Measurements from ENCODE around the gene LSM10.

Gene LSM10

DNA sequence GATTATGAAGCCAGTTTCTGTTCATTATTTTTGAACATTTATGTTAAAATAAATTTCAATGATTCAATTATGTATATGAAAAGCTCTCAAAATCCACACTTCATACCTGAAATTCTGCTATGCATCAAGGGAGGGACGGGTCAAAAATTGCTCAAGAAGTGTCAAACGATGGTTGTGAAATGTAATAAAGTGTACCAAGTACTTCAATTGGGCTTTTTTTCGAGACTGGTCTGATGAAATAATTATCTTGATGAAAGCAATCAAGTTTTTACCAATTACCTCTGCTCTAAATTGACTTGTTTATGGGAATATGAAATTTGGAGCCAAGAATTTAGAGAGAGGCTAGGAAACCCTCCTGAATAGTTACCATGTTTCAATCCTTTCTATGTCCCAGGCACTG lies 44.6 kb upstream of the LSM10 start:
- intact Hi-C loops (cut with DNase I; ENCODE audit: low total_unique reads), result no loop called here
- Histone ChIP-seq H3K9me3 (no peaks in the 10 kb centered on the region), H3K27ac (no peak overlapping the region), H3K27me3 (no peaks in the 10 kb centered on the region), H3K4me1 (no peaks in the 10 kb centered on the region), H3K36me3 (peaks cover 0 to 17% (median 6%) of the 10 kb centered on the region in 3 donors), H3K4me3 (no peak overlapping the region)
- no peak for DNase-seq
- TF ChIP-seq, protein P1, sequence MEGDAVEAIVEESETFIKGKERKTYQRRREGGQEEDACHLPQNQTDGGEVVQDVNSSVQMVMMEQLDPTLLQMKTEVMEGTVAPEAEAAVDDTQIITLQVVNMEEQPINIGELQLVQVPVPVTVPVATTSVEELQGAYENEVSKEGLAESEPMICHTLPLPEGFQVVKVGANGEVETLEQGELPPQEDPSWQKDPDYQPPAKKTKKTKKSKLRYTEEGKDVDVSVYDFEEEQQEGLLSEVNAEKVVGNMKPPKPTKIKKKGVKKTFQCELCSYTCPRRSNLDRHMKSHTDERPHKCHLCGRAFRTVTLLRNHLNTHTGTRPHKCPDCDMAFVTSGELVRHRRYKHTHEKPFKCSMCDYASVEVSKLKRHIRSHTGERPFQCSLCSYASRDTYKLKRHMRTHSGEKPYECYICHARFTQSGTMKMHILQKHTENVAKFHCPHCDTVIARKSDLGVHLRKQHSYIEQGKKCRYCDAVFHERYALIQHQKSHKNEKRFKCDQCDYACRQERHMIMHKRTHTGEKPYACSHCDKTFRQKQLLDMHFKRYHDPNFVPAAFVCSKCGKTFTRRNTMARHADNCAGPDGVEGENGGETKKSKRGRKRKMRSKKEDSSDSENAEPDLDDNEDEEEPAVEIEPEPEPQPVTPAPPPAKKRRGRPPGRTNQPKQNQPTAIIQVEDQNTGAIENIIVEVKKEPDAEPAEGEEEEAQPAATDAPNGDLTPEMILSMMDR (IDR thresholded peaks at IDR 0.05), result no peak

DNA sequence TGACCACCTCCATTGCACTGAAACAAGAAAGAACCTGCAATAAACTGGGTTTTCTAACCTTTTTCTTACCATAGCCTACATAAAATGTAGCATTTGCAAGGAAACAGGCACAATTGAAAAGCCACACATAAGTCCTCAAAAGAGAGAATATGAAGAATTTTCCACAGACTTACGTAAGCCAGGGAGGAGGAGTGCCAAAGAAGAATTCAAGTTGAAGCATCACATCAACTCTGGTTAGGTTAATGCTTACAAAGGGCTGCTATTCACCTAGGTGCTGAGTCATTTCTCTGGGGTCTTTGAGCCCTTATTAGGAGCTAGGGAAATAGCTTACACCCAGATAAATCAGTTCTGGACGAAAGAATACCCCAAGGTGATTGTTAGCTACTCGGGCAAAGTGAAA lies 42.9 kb upstream of the LSM10 start:
- Histone ChIP-seq H3K27ac (no peak overlapping the region), H3K9me3 (no peaks in the 10 kb centered on the region), H3K36me3 (peaks cover 0 to 17% (median 11%) of the 10 kb centered on the region in 3 donors), H3K4me3 (no peak overlapping the region), H3K4me1 (no peaks in the 10 kb centered on the region), H3K27me3 (no peaks in the 10 kb centered on the region)
- TF ChIP-seq, protein P1 (IDR thresholded peaks at IDR 0.05), result no peak
- no peak for DNase-seq
- intact Hi-C loops (cut with DNase I; ENCODE audit: low total_unique reads), result no loop called here

DNA sequence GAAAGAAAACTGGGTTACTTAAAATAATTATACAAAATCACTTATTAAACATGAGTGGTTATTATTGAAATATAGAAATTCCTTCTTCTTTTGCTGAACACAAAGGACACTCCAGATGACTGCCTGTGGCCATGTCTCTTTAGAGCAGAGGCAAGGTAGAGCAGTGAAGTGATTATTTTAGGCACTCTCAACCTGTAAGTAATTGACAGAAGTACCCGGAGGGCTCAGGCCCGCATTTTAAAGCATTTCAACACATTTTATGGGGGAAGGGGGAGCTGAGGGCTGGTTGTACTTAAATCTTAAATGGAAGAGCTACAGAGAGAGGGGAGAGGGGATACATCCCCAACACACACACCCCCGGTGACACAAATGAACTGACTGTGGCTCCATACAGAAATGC lies 42.3 kb upstream of the LSM10 start:
- no peak overlapping the region for H3K4me3 ChIP-seq

DNA sequence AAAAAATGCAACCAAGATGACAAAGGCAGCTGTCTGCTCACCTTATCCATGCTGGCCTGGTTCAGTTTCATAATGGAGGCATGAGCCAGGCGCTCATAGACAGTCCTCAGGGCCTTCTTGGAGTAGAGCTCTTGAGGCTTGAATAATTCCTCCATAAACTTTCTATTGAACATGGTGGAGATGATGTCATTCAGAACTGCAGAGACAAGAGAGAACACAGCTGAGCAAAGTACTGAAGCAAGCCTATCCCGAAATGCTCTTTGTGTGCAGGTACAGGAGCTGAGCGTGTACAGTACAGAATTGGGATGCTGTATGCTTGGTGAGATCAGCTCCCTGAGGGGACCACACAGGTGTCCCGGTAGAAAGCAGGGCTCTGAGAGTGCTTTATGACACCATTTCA lies 41.0 kb upstream of the LSM10 start:
- Histone ChIP-seq H3K4me3 (no peak overlapping the region), H3K9me3 (no peaks in the 10 kb centered on the region), H3K27me3 (no peaks in the 10 kb centered on the region), H3K36me3 (peaks cover 0 to 24% (median 11%) of the 10 kb centered on the region in 3 donors), H3K4me1 (no peaks in the 10 kb centered on the region), H3K27ac (no peak overlapping the region)
- TF ChIP-seq, protein P1 (IDR thresholded peaks at IDR 0.05), result no peak
- intact Hi-C loops (cut with DNase I; ENCODE audit: low total_unique reads), result no loop called here
- no peak for DNase-seq

More for the DNA sequence above, 42.3 kb upstream of the LSM10 start:
- DNase-seq, result no peak
- H3K27ac ChIP-seq, result no peak overlapping the region
- H3K4me1 ChIP-seq, result no peaks in the 10 kb centered on the region
- intact Hi-C loops (cut with DNase I; ENCODE audit: low total_unique reads), result no loop called here
- H3K9me3 ChIP-seq, result no peaks in the 10 kb centered on the region
- peaks cover 0 to 17% (median 11%) of the 10 kb centered on the region in 3 donors for H3K36me3 ChIP-seq
- no peaks in the 10 kb centered on the region for H3K27me3 ChIP-seq
- TF ChIP-seq, protein P1 (IDR thresholded peaks at IDR 0.05), result no peak

DNA sequence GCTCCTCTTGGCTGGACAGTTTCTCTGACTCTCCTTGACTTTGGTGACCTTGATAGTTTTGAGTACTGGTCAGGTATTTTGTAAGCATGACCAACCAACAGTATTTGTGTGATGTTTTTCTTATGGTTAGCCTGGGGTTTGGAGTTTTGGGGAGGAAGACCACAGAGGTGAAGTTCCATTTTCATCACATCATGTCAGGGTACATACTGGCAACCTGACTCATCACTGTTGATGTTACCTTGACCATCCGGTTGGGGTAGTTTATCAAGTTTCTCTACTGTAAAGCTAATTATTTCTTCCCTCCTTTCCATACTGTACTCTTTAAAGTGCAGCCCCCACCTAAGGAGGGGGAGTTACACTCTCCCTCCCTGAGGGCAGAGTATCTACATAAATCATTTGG lies 39.1 kb upstream of the LSM10 start:
- TF ChIP-seq, protein P1 (IDR thresholded peaks at IDR 0.05), result no peak
- no peak overlapping the region for H3K27ac ChIP-seq
- intact Hi-C loops (cut with DNase I; ENCODE audit: low total_unique reads), result no loop called here

DNA sequence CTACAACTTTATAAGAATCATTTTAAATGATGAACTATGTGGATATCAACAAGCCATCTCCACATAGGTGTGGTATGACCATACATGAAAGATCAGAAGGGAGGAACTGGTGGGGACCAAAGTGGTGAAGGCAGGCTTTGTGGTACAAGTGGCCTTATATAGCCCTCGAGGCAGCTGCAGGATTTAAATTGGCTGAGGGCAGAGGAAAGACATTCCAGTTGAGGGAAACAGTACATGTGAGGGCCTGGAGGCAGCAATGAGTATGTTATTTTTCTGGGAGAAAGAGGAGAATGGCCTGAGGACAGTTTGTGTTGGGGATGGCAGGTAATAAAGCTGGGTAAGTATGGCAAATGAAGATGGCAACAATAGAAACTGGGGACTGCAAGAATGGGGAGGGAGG lies 35.4 kb upstream of the LSM10 start:
- TF ChIP-seq, protein P1 (IDR thresholded peaks at IDR 0.05), result no peak
- Histone ChIP-seq H3K36me3 (peaks cover 15 to 54% (median 28%) of the 10 kb centered on the region in 3 donors), H3K27ac (no peak overlapping the region), H3K4me3 (no peak overlapping the region), H3K4me1 (no peaks in the 10 kb centered on the region), H3K9me3 (no peaks in the 10 kb centered on the region), H3K27me3 (no peaks in the 10 kb centered on the region)
- no peak for DNase-seq
- intact Hi-C loops (cut with DNase I; ENCODE audit: low total_unique reads), result no loop called here

More for the DNA sequence above, 39.1 kb upstream of the LSM10 start:
- Histone ChIP-seq H3K4me3 (no peak overlapping the region), H3K4me1 (no peaks in the 10 kb centered on the region), H3K27me3 (no peaks in the 10 kb centered on the region), H3K36me3 (peaks cover 4 to 43% (median 15%) of the 10 kb centered on the region in 3 donors), H3K9me3 (no peaks in the 10 kb centered on the region)
- no peak for DNase-seq
